Effector memory CD4-positive, alpha-beta T cell (primary cell): ENCODE results near the gene NUTM2E.
"Not testable (repeated sequence)": the region's sequence is repeated elsewhere in the genome, so short reads cannot be mapped to it uniquely, and the experiment has no call there.

ENCODE experiments used
- DNase-seq, 3 donors: peaks; one replicate each; pipeline ENCODE4 v3.0.0-alpha.2; 2020
- H3K27ac ChIP-seq: 2 replicates; pipeline ENCODE4 v1.7.0; 2013; ENCODE audit warnings: mild to moderate bottlenecking, low read length, moderate library complexity; ENCODE audit not compliant: insufficient read depth, poor library complexity, severe bottlenecking
- H3K27me3 ChIP-seq: replicated peaks from 2 replicates; pipeline ENCODE4 v1.7.0; 2013; ENCODE audit warnings: mild to moderate bottlenecking, low read length; ENCODE audit not compliant: insufficient read depth, control insufficient read depth, poor library complexity, severe bottlenecking
- H3K36me3 ChIP-seq: 2 replicates; pipeline ENCODE4 v1.7.0; 2013; ENCODE audit warnings: mild to moderate bottlenecking, low read length, moderate library complexity; ENCODE audit not compliant: control insufficient read depth, insufficient read depth
- H3K4me1 ChIP-seq: 2 replicates; pipeline ENCODE4 v1.7.0; 2013; ENCODE audit warnings: low read length, mild to moderate bottlenecking; ENCODE audit not compliant: control insufficient read depth, insufficient read depth, poor library complexity, severe bottlenecking
- H3K4me3 ChIP-seq: 2 replicates; pipeline ENCODE4 v1.7.0; 2013; ENCODE audit warnings: low read length, low read depth, mild to moderate bottlenecking; ENCODE audit not compliant: insufficient read depth, poor library complexity, severe bottlenecking
- H3K9me3 ChIP-seq: 2 replicates; pipeline ENCODE4 v1.7.0; 2013; ENCODE audit warnings: mild to moderate bottlenecking, low read length, moderate library complexity; ENCODE audit not compliant: control insufficient read depth

The NUTM2E gene

GRCh38 chr10:79811895-79812294 lies 14.6 kb upstream of the NUTM2E start:
- not testable (repeated sequence) for DNase-seq, H3K4me3 ChIP-seq, H3K27ac ChIP-seq, H3K36me3 ChIP-seq, H3K4me1 ChIP-seq, H3K9me3 ChIP-seq, H3K27me3 ChIP-seq

DNA sequence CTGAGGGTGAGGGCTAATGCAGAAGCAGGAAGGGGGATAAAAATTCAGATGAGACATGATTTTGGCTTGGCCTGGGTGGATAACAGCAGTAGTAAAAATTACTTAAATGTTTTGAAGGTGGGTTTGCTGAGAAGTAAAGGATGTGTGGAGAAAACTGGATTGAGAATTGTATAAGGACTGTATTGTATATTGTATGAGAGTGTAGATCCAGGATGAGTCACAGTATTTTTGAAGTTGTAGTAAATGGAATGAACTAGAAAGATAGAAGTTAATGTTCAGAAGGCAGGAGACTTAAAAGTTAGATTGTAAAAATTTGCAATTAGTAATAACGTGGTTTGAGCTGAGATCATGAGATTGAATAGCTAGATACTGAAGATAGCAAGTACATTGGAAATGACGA lies 10.2 kb upstream of the NUTM2E start:
- H3K4me3 ChIP-seq, H3K27me3 ChIP-seq, DNase-seq, H3K4me1 ChIP-seq, H3K27ac ChIP-seq, H3K36me3 ChIP-seq, H3K9me3 ChIP-seq: not testable (repeated sequence)

GRCh38 chr10:79823387-79823786 lies 3.2 kb upstream of the NUTM2E start:
- H3K9me3 ChIP-seq, H3K4me1 ChIP-seq, H3K4me3 ChIP-seq, H3K27ac ChIP-seq, H3K27me3 ChIP-seq, H3K36me3 ChIP-seq: not testable (repeated sequence)
- peak in 1 of 3 donors; percentile 6 for DNase-seq

DNA sequence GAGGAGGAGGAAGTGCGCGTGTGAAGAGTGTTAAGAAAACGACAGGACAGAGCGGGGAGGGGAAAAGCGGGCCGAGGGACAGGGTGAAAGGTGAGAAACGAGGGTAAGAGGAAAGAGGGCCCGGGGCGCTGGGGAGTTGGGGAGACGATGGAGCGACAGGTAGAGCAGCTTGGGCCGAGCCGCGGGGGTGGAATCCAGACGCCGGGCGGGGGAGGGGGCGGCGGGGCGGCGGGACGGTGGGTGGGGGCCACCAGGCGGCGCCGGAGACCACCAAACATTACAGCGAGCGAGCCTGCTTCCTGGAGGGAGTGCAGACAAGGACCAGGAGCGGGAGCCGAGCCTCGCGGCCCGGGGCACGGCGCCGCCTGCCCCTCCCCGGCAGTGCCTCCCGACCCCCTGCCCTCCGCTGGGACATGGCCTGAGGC lies 940 bp upstream of the NUTM2E start:
- not testable (repeated sequence) for H3K36me3 ChIP-seq, H3K4me3 ChIP-seq, H3K9me3 ChIP-seq, H3K27me3 ChIP-seq, DNase-seq, H3K4me1 ChIP-seq
- peak overlapping the region; percentile 53 for H3K27ac ChIP-seq

DNA sequence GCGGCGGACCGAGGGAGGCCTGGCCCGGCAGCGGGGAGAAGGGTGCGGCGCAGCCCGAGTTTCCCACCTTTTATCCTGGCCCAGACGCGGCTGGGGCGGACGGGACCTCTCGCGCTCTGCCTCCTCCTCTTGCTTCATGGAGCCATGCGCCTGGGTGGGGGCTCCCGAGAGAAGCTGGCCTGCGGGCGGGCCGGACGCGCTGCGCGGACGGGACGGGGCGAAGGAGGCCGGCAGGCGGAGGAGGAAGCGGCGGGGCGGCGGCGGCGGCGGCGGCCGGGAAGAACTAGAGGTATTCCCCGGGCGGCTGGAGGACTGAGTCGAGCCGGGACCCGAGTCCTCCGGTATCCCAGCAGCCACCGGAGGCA lies 426 bp upstream of the NUTM2E start:
- H3K4me1 ChIP-seq, H3K9me3 ChIP-seq, H3K4me3 ChIP-seq, DNase-seq, H3K36me3 ChIP-seq, H3K27me3 ChIP-seq: not testable (repeated sequence)
- H3K27ac ChIP-seq = peak overlapping the region; percentile 53

- H3K36me3 ChIP-seq, H3K27ac ChIP-seq, H3K27me3 ChIP-seq, H3K9me3 ChIP-seq, H3K4me1 ChIP-seq, H3K4me3 ChIP-seq, DNase-seq: not testable (repeated sequence)
Measured at GRCh38 chr10:79833833-79834232, 7.3 kb downstream of the NUTM2E start.

DNA sequence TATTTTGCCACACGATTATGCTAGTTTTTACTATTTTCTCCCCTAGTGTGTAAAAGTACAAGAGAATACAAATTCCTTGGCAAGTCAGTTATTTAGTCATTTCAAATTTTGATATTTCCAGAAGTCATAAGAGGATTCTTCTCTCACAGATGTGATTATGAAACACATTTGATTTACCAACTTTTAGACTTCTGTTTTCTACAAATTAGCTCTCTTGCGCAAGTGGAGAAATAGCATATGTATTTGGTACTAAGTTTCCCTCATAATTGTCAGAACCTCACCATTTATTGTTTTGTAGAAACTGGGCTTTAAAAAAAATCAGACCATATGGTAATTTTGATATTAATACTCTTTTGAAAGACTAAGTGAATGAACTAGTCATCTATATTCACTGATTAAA lies 9.4 kb downstream of the NUTM2E start:
- not testable (repeated sequence) for H3K27me3 ChIP-seq, H3K36me3 ChIP-seq, H3K4me3 ChIP-seq, H3K27ac ChIP-seq, H3K4me1 ChIP-seq, H3K9me3 ChIP-seq, DNase-seq

DNA sequence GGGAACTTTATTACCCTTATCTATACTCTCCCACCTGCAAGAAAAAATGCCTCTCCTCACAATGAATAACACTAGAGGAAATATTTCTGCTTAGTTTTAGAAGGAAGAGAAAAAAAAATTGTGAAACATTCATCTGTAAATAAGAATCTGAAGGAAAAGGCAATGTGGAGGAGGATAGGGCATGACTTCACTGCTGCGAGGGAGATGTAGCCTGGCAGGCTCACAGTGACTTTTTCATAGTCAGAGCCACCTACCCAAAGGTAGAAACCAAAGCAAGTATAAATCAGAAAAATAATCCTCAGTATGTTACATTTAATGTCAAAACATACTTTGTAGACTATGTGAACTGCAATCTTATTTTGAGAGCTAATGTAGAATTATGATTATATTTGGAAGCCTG lies 10.4 kb downstream of the NUTM2E start:
- not testable (repeated sequence) for H3K4me3 ChIP-seq, H3K4me1 ChIP-seq, DNase-seq, H3K27ac ChIP-seq, H3K9me3 ChIP-seq, H3K36me3 ChIP-seq, H3K27me3 ChIP-seq

DNA sequence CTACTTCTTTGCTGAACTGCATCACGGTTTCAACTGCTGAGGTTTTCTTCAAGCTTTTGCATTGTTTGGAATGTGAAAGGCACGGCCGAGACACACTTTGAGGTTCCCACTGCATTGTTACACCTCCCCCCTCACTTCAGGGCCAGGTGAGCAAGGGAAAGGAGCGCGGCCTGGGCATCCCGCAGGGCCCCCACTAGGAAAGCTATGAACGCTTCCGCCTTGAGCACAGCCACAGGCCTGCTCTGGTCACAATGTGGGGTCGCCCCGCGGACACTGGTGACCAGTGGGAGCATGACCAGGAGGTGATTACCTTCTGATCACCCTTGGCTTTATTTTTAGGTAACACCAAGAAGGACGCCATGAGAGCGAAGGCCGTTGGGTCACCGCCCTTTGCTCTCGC lies 11.9 kb downstream of the NUTM2E start:
- H3K9me3 ChIP-seq, DNase-seq, H3K36me3 ChIP-seq, H3K4me1 ChIP-seq, H3K4me3 ChIP-seq, H3K27me3 ChIP-seq, H3K27ac ChIP-seq: not testable (repeated sequence)

- H3K27ac ChIP-seq, H3K4me1 ChIP-seq, DNase-seq, H3K27me3 ChIP-seq, H3K4me3 ChIP-seq, H3K36me3 ChIP-seq, H3K9me3 ChIP-seq: not testable (repeated sequence)
Measured at GRCh38 chr10:79853191-79853854, 26.8 kb downstream of the NUTM2E start.

GRCh38 chr10:79862269-79862668 lies 35.7 kb downstream of the NUTM2E start:
- not testable (repeated sequence) for H3K9me3 ChIP-seq, H3K27ac ChIP-seq, DNase-seq, H3K36me3 ChIP-seq, H3K4me1 ChIP-seq, H3K27me3 ChIP-seq, H3K4me3 ChIP-seq
